Measurements from ENCODE around the gene RTTN. TPM values are rescaled to one million over a fixed set of nuclear protein-coding genes. Genes with fewer than 3 reads are reported as not detected.

RTTN gene
- total RNA-seq, 1 experiment from 2014 or later, result 16.9 TPM

GRCh38 chr18:70188113-70188512, 17.4 kb downstream of the RTTN start:
- TF ChIP-seq TCF7L2 (IDR thresholded peaks at IDR 0.05; ENCODE audit: low read depth, low read length), result no peak
- no peak for TF ChIP-seq SIN3A (IDR thresholded peaks at IDR 0.05; ENCODE audit: borderline replicate concordance, insufficient read depth, low read depth, low read length)
- Histone ChIP-seq H3K4me1 (ENCODE audit: control insufficient read depth, insufficient read depth, low read length) (peaks cover under 1% of the 10 kb centered on the region), H3K27ac (ENCODE audit: low read length) (no peak overlapping the region), H3K27me3 (ENCODE audit: control insufficient read depth, insufficient read depth, low read length) (no peaks in the 10 kb centered on the region), H3K36me3 (ENCODE audit: control insufficient read depth, insufficient read depth, low read length) (peaks cover 15% of the 10 kb centered on the region; the same call in 1 of the 2 replicates), H3K9me3 (ENCODE audit: control insufficient read depth, insufficient read depth, low read depth, low read length) (no peaks in the 10 kb centered on the region), H3K4me3 (ENCODE audit: low read depth in 2 of 2, low read length in 2 of 2) (no peak overlapping the region)
- in situ Hi-C loops (cut with HindIII; ENCODE audit: low pct_unique_long_range_greater_than_20kb, low sequenced_read_pairs), result no loop called here
- no peak for DNase-seq (ENCODE audit: low read depth, low spot score)
- no peak for ATAC-seq
- ChIA-PET CTCF (no interaction called here), POLR2A (no interaction called here)
- intact Hi-C loops (cut with micrococcal nuclease; ENCODE audit: unreplicated experiment), result no loop called here
- no TSS peak for BruUV-seq (replicated peaks)

DNA sequence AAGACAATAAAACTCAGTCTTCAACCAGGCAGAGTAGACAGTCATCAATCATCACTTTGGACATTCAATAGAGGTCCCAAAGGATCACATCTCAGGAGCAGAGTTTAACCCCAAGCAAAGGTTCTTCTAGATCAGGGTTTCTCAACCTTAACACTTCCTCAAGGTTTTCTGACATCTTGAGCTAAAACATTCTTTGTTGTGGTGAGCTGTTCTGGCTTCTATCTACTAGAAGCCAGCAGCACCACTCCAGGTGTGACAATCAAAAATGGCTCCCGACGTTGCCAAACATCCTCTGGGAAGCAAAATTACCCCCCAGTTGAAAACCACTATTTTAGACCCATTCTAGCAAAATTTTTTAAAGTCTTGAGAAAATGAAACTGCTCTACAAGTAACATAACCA, 22.0 kb downstream of the RTTN start:
- no peak for TF ChIP-seq SIN3A (IDR thresholded peaks at IDR 0.05; ENCODE audit: borderline replicate concordance, insufficient read depth, low read depth, low read length)
- TF ChIP-seq TCF7L2 (IDR thresholded peaks at IDR 0.05; ENCODE audit: low read depth, low read length), result no peak
- no peak for TF ChIP-seq REST (IDR thresholded peaks at IDR 0.05; ENCODE audit: insufficient read depth in 1 of 2, low read depth in 2 of 2, low read length in 1 of 2)

DNA sequence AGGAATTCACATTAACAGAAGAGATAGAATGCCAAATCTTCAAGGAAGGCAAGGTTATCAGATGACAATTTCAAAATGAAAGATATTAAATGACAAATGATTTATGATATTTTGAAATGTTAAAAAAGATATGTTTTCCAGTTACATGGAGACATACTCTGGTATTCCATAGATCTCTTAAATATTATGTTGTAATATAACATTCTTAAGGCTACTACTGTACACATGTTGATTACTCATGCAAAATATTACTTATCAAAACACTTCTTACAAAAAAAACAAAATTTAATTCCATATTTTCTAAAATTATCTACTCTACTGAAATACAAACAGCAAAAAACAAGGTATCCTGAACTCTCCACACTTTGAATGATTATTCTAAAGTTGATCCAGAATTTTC, 22.9 kb downstream of the RTTN start:
- H3K4me3 ChIP-seq (ENCODE audit: low read depth in 2 of 2, low read length in 2 of 2), result no peak overlapping the region
- intact Hi-C loops (cut with micrococcal nuclease; ENCODE audit: unreplicated experiment) (no loop called here), in situ Hi-C loops (cut with HindIII; ENCODE audit: low pct_unique_long_range_greater_than_20kb, low sequenced_read_pairs) (no loop called here)
- H3K27ac ChIP-seq (ENCODE audit: low read length), result peak overlapping the region; percentile 77; the same call in 1 of the 2 replicates
- H3K36me3 ChIP-seq (ENCODE audit: control insufficient read depth, insufficient read depth, low read length), result peaks cover 4% of the 10 kb centered on the region; the same call in 1 of the 2 replicates
- POLR2A ChIA-PET, result no interaction called here
- no peak for DNase-seq (ENCODE audit: low read depth, low spot score)
- no peak for ATAC-seq
- peaks cover 22% of the 10 kb centered on the region for H3K4me1 ChIP-seq (ENCODE audit: control insufficient read depth, insufficient read depth, low read length)
- no peaks in the 10 kb centered on the region for H3K27me3 ChIP-seq (ENCODE audit: control insufficient read depth, insufficient read depth, low read length)
- CTCF ChIA-PET, result no interaction called here
- H3K9me3 ChIP-seq (ENCODE audit: control insufficient read depth, insufficient read depth, low read depth, low read length), result no peaks in the 10 kb centered on the region
- TF ChIP-seq REST (IDR thresholded peaks at IDR 0.05; ENCODE audit: insufficient read depth in 1 of 2, low read depth in 2 of 2, low read length in 1 of 2), result no peak
- no peak for TF ChIP-seq TCF7L2 (IDR thresholded peaks at IDR 0.05; ENCODE audit: low read depth, low read length)
- TF ChIP-seq, protein P1, sequence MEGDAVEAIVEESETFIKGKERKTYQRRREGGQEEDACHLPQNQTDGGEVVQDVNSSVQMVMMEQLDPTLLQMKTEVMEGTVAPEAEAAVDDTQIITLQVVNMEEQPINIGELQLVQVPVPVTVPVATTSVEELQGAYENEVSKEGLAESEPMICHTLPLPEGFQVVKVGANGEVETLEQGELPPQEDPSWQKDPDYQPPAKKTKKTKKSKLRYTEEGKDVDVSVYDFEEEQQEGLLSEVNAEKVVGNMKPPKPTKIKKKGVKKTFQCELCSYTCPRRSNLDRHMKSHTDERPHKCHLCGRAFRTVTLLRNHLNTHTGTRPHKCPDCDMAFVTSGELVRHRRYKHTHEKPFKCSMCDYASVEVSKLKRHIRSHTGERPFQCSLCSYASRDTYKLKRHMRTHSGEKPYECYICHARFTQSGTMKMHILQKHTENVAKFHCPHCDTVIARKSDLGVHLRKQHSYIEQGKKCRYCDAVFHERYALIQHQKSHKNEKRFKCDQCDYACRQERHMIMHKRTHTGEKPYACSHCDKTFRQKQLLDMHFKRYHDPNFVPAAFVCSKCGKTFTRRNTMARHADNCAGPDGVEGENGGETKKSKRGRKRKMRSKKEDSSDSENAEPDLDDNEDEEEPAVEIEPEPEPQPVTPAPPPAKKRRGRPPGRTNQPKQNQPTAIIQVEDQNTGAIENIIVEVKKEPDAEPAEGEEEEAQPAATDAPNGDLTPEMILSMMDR (IDR thresholded peaks at IDR 0.05), result no peak
- no peak for TF ChIP-seq SIN3A (IDR thresholded peaks at IDR 0.05; ENCODE audit: borderline replicate concordance, insufficient read depth, low read depth, low read length)
- TF ChIP-seq POLR2AphosphoS5 (IDR thresholded peaks at IDR 0.05; ENCODE audit: low read depth, low read length), result no peak
- BruUV-seq (replicated peaks), result no TSS peak

More for the DNA sequence above, 22.0 kb downstream of the RTTN start:
- in situ Hi-C loops (cut with HindIII; ENCODE audit: low pct_unique_long_range_greater_than_20kb, low sequenced_read_pairs), result no loop called here
- Histone ChIP-seq H3K4me3 (ENCODE audit: low read depth in 2 of 2, low read length in 2 of 2) (no peak overlapping the region), H3K27me3 (ENCODE audit: control insufficient read depth, insufficient read depth, low read length) (no peaks in the 10 kb centered on the region), H3K27ac (ENCODE audit: low read length) (peak overlapping the region; percentile 70; the same call in 1 of the 2 replicates), H3K36me3 (ENCODE audit: control insufficient read depth, insufficient read depth, low read length) (peaks cover 4% of the 10 kb centered on the region; the same call in 1 of the 2 replicates), H3K4me1 (ENCODE audit: control insufficient read depth, insufficient read depth, low read length) (peaks cover 22% of the 10 kb centered on the region), H3K9me3 (ENCODE audit: control insufficient read depth, insufficient read depth, low read depth, low read length) (no peaks in the 10 kb centered on the region)
- DNase-seq (ENCODE audit: low read depth, low spot score) (no peak), ATAC-seq (no peak)
- ChIA-PET POLR2A (no interaction called here), CTCF (no interaction called here)
- BruUV-seq (replicated peaks), result no TSS peak
- intact Hi-C loops (cut with micrococcal nuclease; ENCODE audit: unreplicated experiment), result no loop called here
